Right lobe of liver (tissue), 6 donors: ENCODE measurements around the gene RBPJL. TPM values are rescaled to one million over a fixed set of nuclear protein-coding genes. Genes with fewer than 3 reads are reported as not detected.

Source experiments
- ATAC-seq, 4 donors: fragments of 200-7000 bp; cut with Tn5 transposase; one replicate each; pipeline ENCODE4 v1.9.1; 2020; ENCODE audit warnings: mild to moderate bottlenecking in 4 of 4, moderate library complexity in 4 of 4
- DNase-seq, 3 donors: peaks; one replicate each; pipeline ENCODE4 v3.0.0-alpha.2; 2020
- H3K27ac ChIP-seq, 3 donors: fragments of 200-600 bp; one replicate each; pipeline ENCODE4 v1.8.0; 2022
- H3K27me3 ChIP-seq, 2 donors: fragments of 200-600 bp; one replicate each; pipeline ENCODE4 v1.8.0; 2022
- H3K36me3 ChIP-seq, 4 donors: fragments of 200-600 bp; sonication (generic) in 1 of 4; one replicate each; pipeline versions ENCODE4 v1.5.1 to v1.8.0; 2017 to 2022; ENCODE audit warnings: control low read depth in 1 of 4
- H3K4me1 ChIP-seq, 4 donors: fragments of 200-600 bp; sonication (generic) in 1 of 4; one replicate each; pipeline versions ENCODE4 v1.5.1 to v1.8.0; 2017 to 2022; ENCODE audit warnings: control low read depth in 1 of 4
- H3K4me3 ChIP-seq, 3 donors: fragments of 200-600 bp; one replicate each; pipeline ENCODE4 v1.8.0; 2022
- H3K9me3 ChIP-seq, 4 donors: fragments of 200-600 bp; sonication (generic) in 1 of 4; one replicate each; pipeline versions ENCODE4 v1.5.1 to v1.8.0; 2017 to 2022; ENCODE audit warnings: control low read depth in 1 of 4
- CTCF ChIP-seq, 4 donors: fragments of 200-600 bp in 3 of 4; fragments of 450-650 bp in 1 of 4; IDR thresholded peaks; one replicate each; pipeline versions ENCODE4 v1.5.1 to v1.8.0; 2016 to 2022; ENCODE audit warnings: antibody characterized with exemption in 4 of 4, mild to moderate bottlenecking in 2 of 4
- POLR2A ChIP-seq: fragments of 450-650 bp; IDR thresholded peaks from one replicate; pipeline ENCODE4 v1.6.1; 2017; ENCODE audit warnings: antibody characterized with exemption, mild to moderate bottlenecking
- WGBS: methylation state at CpG from one replicate; pipeline ENCODE4 v1.1.6; 2018; ENCODE audit warnings: low coverage, low lambda C conversion rate; ENCODE audit not compliant: insufficient coverage; ENCODE audit errors: missing lambda C conversion rate; 5-methylcytosine and 5-hydroxymethylcytosine counted together
- intact Hi-C, 2 donors: fragments of 100-400 bp; cut with DNase I; formaldehyde crosslinking; loops; one replicate each; pipeline versions ENCODE4 v1.11.2 to v1.14.1; 2022
- total RNA-seq, 6 experiments: library from RNA; depleted of rRNA in 2 of 6; stranded (reverse); fragments of >200 nt in 2 of 6; fragmentation: NEBNext Ultra II Directional in 3 of 6; extraction: Animal tissue kit (Norgen Biotek cat#: 25700) in 3 of 6; gene quantifications; one replicate each; pipeline versions ENCODE4 v1.1.0 to v1.2.4, GENCODE V29; 2016 to 2023
- donor health status: DM: no; HTN: yes; CAD: no.
- donor health status: DM: no; HTN: no; CAD: no.
- donor health status: DM: no; HTN: no; CAD: no.
- donor health status: DM: no; HTN: yes; CAD: no.
- donor health status: DM: no; HTN: yes; CAD: no.

The RBPJL gene
- total RNA-seq, 6 experiments from 2014 or later = not detected

GRCh38 chr20:45354423-45355208, 48.0 kb downstream of the RBPJL start:
- no peak for ATAC-seq
- Histone ChIP-seq H3K27me3 (no peaks in the 10 kb centered on the region), H3K4me3 (no peak overlapping the region), H3K4me1 (peaks cover 0 to 26% (median 11%) of the 10 kb centered on the region in 4 donors), H3K36me3 (no peaks in the 10 kb centered on the region), H3K27ac (no peak overlapping the region), H3K9me3 (no peaks in the 10 kb centered on the region)
- intact Hi-C loops = no loop called here
- DNase-seq = no peak
- no peak for TF ChIP-seq POLR2A
- WGBS = 75% methylated on average over 8 of the region's 9 CpGs

DNA sequence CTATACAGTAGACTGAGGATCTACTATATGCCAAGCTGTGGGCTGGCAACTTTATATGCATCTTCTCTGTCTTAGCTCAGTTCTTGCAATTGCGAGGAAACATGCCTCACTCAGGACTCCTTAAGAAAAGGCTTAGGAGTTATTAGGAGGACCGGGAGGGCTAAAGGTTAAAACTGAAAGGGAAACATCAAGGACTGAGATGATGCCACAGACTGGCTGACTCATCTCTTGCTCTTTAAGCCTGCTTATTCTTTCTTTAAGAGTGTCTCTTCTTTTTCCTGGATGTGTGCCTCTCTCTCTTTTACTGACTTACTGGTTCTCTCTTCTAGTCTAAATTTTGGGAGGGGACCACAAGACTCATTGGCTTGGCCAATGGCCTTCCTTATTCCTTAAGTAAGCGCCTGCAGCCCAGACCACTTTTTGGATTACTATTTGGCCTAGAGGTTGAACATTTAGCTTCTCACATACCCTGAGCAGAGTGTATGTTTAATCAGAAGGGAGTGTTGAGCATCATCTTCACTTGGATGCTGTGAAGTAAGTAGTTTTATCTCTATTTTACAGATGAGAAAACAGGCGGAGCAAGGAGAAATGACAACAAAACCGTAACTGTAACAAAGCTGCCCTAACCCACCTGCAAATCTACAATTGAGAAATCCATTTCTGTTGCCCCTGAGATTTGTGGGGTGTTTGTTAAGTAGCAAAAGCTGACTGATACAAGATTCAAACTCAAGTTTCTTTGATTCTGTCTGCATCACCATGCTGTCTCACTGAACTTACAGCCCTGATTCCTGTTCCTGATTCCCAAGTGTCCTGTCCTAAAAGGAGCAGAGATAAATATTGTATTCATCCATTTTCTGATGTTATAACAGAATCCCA, 48.8 kb downstream of the RBPJL start:
- WGBS = 66% methylated on average over 5 of the region's 5 CpGs
- no peaks in the 10 kb centered on the region for H3K27me3 ChIP-seq
- no peak overlapping the region for H3K27ac ChIP-seq
- H3K36me3 ChIP-seq = no peaks in the 10 kb centered on the region
- intact Hi-C loops = no loop called here
- DNase-seq (no peak), ATAC-seq (no peak)
- H3K9me3 ChIP-seq = no peaks in the 10 kb centered on the region
- H3K4me3 ChIP-seq = no peak overlapping the region
- H3K4me1 ChIP-seq = peaks cover 0 to 33% (median 16%) of the 10 kb centered on the region in 4 donors
- TF ChIP-seq CTCF (IDR thresholded peaks at IDR 0.05) = no peak
- TF ChIP-seq POLR2A = no peak

GRCh38 chr20:45358282-45359068, 51.8 kb downstream of the RBPJL start:
- H3K4me1 ChIP-seq = peaks cover 0 to 54% (median 19%) of the 10 kb centered on the region in 4 donors
- peak overlapping the region in 1 of 3 donors; percentile 13 for H3K4me3 ChIP-seq
- H3K27me3 ChIP-seq = no peaks in the 10 kb centered on the region
- peak overlapping the region; percentile 93 to 99 (median 99) for H3K27ac ChIP-seq
- 8% methylated on average over 9 of the region's 10 CpGs for WGBS
- TF ChIP-seq POLR2A (peak; percentile 76), CTCF (IDR thresholded peaks at IDR 0.05) (no peak)
- DNase-seq (peak; percentile 84 to 95 (median 91)), ATAC-seq (peak; percentile 39 to 67 (median 54))
- intact Hi-C loops = no loop called here
- no peaks in the 10 kb centered on the region for H3K9me3 ChIP-seq
- H3K36me3 ChIP-seq = no peaks in the 10 kb centered on the region

DNA sequence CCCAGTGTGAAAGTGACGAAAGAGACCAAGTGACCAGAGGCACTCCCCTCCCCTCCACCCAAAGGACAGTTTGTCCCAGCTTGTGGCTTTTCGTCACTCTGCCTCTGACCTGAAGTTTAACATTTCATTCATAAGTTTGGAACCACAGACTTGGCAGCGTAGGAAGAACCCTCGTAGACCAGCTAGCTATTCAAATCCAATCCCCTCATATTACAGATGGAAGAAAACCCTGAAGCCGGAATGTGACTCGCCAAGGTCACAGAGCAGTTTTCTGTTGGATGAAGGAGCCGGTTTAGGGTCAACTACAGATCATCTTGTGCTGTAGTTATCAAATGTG, 52.4 kb downstream of the RBPJL start:
- no peaks in the 10 kb centered on the region for H3K9me3 ChIP-seq
- H3K27ac ChIP-seq = peak overlapping the region; percentile 93 to 99 (median 99)
- 21% methylated on average over 6 of the region's 7 CpGs for WGBS
- peak; percentile 45 to 90 (median 81) for DNase-seq
- ATAC-seq = peak in 2 of 4 donors; percentile 11 to 54
- peaks cover 0 to 59% (median 22%) of the 10 kb centered on the region in 4 donors for H3K4me1 ChIP-seq
- no peaks in the 10 kb centered on the region for H3K36me3 ChIP-seq
- intact Hi-C loops = no loop called here
- TF ChIP-seq POLR2A = peak; percentile 9
- TF ChIP-seq CTCF (IDR thresholded peaks at IDR 0.05) = no peak
- H3K4me3 ChIP-seq = peak overlapping the region in 1 of 3 donors; percentile 13
- no peaks in the 10 kb centered on the region for H3K27me3 ChIP-seq
